CD8-positive, alpha-beta memory T cell (primary cell): ENCODE data around the gene CCNG2. TPM values are rescaled to one million over a fixed set of nuclear protein-coding genes. Genes with fewer than 3 reads are reported as not detected.

ENCODE experiments used
- CTCF ChIA-PET: fragments of 350-600 bp; sonication (Branson Sonifier 250); formaldehyde crosslinking; loops from one replicate; lab custom pipeline; 2021; ENCODE audit warnings: antibody characterized with exemption; lab: Charles Lee
- POLR2A ChIA-PET: fragments of 350-600 bp; sonication (Branson Sonifier 250); formaldehyde crosslinking; loops from one replicate; lab custom pipeline; 2021; ENCODE audit warnings: antibody characterized with exemption; lab: Charles Lee
- DNase-seq, 5 donors: peaks; one replicate each; pipeline versions ENCODE4 v3.0.0 to v3.0.0-alpha.2; 2020 to 2022; ENCODE audit warnings: mixed read lengths in 1 of 5
- H3K27ac ChIP-seq: one replicate; pipeline ENCODE4 v1.7.0; 2013; ENCODE audit warnings: low read depth, mild to moderate bottlenecking, low read length, moderate library complexity
- H3K27me3 ChIP-seq: 2 replicates; pipeline ENCODE4 v1.7.0; 2013; ENCODE audit warnings: low read length, mild to moderate bottlenecking; ENCODE audit not compliant: insufficient read depth, poor library complexity, severe bottlenecking
- H3K36me3 ChIP-seq: 2 replicates; pipeline ENCODE4 v1.7.0; 2013; ENCODE audit warnings: mild to moderate bottlenecking, low read length, moderate library complexity; ENCODE audit not compliant: insufficient read depth
- H3K4me1 ChIP-seq: 2 replicates; pipeline ENCODE4 v1.7.0; 2013; ENCODE audit warnings: mild to moderate bottlenecking, low read length, moderate library complexity; ENCODE audit not compliant: insufficient read depth
- H3K4me3 ChIP-seq: 2 replicates; pipeline ENCODE4 v1.7.0; 2013; ENCODE audit warnings: mild to moderate bottlenecking, low read length
- H3K9me3 ChIP-seq: 2 replicates; pipeline ENCODE4 v1.7.0; 2013; ENCODE audit warnings: mild to moderate bottlenecking, low read length
- H3K27ac Mint-ChIP-seq, 8 donors: one replicate each; pipeline ENCODE4 v1.8.0; 2020 to 2021; ENCODE audit warnings: mixed read lengths in 8 of 8, mild to moderate bottlenecking in 6 of 8, inconsistent platforms in 3 of 8, moderate library complexity in 3 of 8
- H3K27me3 Mint-ChIP-seq, 2 donors: one replicate each; pipeline ENCODE4 v1.8.0; 2020 to 2021; ENCODE audit warnings: mixed read lengths in 2 of 2, mild to moderate bottlenecking in 1 of 2, moderate library complexity in 1 of 2
- H3K36me3 Mint-ChIP-seq, 3 donors: one replicate each; pipeline ENCODE4 v1.8.0; 2020 to 2021; ENCODE audit warnings: mixed read lengths in 3 of 3, inconsistent platforms in 1 of 3, mild to moderate bottlenecking in 1 of 3
- H3K4me1 Mint-ChIP-seq, 3 donors: one replicate each; pipeline ENCODE4 v1.8.0; 2020 to 2021; ENCODE audit warnings: mixed read lengths in 3 of 3, inconsistent platforms in 1 of 3, mild to moderate bottlenecking in 1 of 3
- H3K4me3 Mint-ChIP-seq, 7 donors: one replicate each; pipeline ENCODE4 v1.8.0; 2020 to 2021; ENCODE audit warnings: mixed read lengths in 7 of 7, mild to moderate bottlenecking in 6 of 7, moderate library complexity in 4 of 7, inconsistent platforms in 2 of 7
- H3K9me3 Mint-ChIP-seq, 5 donors: one replicate each; pipeline ENCODE4 v1.8.0; 2020 to 2022; ENCODE audit warnings: mixed read lengths in 5 of 5, mild to moderate bottlenecking in 3 of 5, moderate library complexity in 2 of 5, inconsistent platforms in 1 of 5
- polyA plus RNA-seq: library from polyadenylated mRNA; unstranded; fragments of 300-500 nt; fragmentation: Illumina TruSeq; gene quantifications from one replicate; pipeline ENCODE4 v1.2.3, GENCODE V29; 2021
- total RNA-seq, 2 experiments: library from RNA; stranded (reverse); gene quantifications; one replicate each; pipeline ENCODE4 v1.2.3, GENCODE V29; 2021

The CCNG2 gene
- total and polyA plus RNA-seq, 3 experiments from 2014 or later, result 3.7 to 23.9 (median 4.0) TPM

- H3K36me3 Mint-ChIP-seq, result peaks cover 23 to 48% (median 28%) of the 10 kb centered on the region in 3 donors
- DNase-seq, result no peak
- ChIA-PET CTCF (no interaction called here), POLR2A (no interaction called here)
- H3K36me3 ChIP-seq, result no peaks in the 10 kb centered on the region
- H3K4me3 Mint-ChIP-seq, result no peak overlapping the region
- H3K27me3 Mint-ChIP-seq, result no peaks in the 10 kb centered on the region
- H3K9me3 Mint-ChIP-seq, result no peaks in the 10 kb centered on the region
- no peaks in the 10 kb centered on the region for H3K4me1 ChIP-seq
- H3K4me1 Mint-ChIP-seq, result peaks cover 9 to 33% (median 17%) of the 10 kb centered on the region in 3 donors
- H3K27ac Mint-ChIP-seq, result peak overlapping the region in 1 of 8 donors; percentile 21
- no peaks in the 10 kb centered on the region for H3K9me3 ChIP-seq
- no peak overlapping the region for H3K4me3 ChIP-seq
- H3K27ac ChIP-seq, result no peak overlapping the region
- no peaks in the 10 kb centered on the region for H3K27me3 ChIP-seq
These were observed 12.5 kb downstream of the CCNG2 start for GRCh38 chr4:77169481-77169880.

GRCh38 chr4:77170926-77171325 is 13.9 kb downstream of the CCNG2 start:
- Histone ChIP-seq H3K27ac (no peak overlapping the region), H3K9me3 (no peaks in the 10 kb centered on the region), H3K4me1 (no peaks in the 10 kb centered on the region), H3K27me3 (peaks cover 4% of the 10 kb centered on the region), H3K36me3 (no peaks in the 10 kb centered on the region), H3K4me3 (no peak overlapping the region)
- no peak for DNase-seq
- ChIA-PET CTCF (no interaction called here), POLR2A (no interaction called here)
- peak overlapping the region in 1 of 8 donors; percentile 9 for H3K27ac Mint-ChIP-seq
- no peak overlapping the region for H3K4me3 Mint-ChIP-seq
- H3K4me1 Mint-ChIP-seq, result peaks cover 9 to 23% (median 14%) of the 10 kb centered on the region in 3 donors
- H3K36me3 Mint-ChIP-seq, result peaks cover 18 to 37% (median 23%) of the 10 kb centered on the region in 3 donors
- H3K27me3 Mint-ChIP-seq, result no peaks in the 10 kb centered on the region
- H3K9me3 Mint-ChIP-seq, result no peaks in the 10 kb centered on the region

- Histone ChIP-seq H3K4me1 (no peaks in the 10 kb centered on the region), H3K27me3 (peaks cover 4% of the 10 kb centered on the region), H3K9me3 (no peaks in the 10 kb centered on the region), H3K36me3 (no peaks in the 10 kb centered on the region), H3K27ac (no peak overlapping the region), H3K4me3 (no peak overlapping the region)
- no peak overlapping the region for H3K27ac Mint-ChIP-seq
- POLR2A ChIA-PET, result no interaction called here
- peaks cover 18 to 30% (median 21%) of the 10 kb centered on the region in 3 donors for H3K36me3 Mint-ChIP-seq
- no peak for DNase-seq
- CTCF ChIA-PET, result no interaction called here
- H3K9me3 Mint-ChIP-seq, result no peaks in the 10 kb centered on the region
- peaks cover 7 to 13% (median 10%) of the 10 kb centered on the region in 3 donors for H3K4me1 Mint-ChIP-seq
- peaks cover 0 to 5% of the 10 kb centered on the region in 2 donors for H3K27me3 Mint-ChIP-seq
- H3K4me3 Mint-ChIP-seq, result no peak overlapping the region
These were observed 15.3 kb downstream of the CCNG2 start for GRCh38 chr4:77172336-77172735.

- no peak overlapping the region for H3K27ac ChIP-seq
- H3K4me1 Mint-ChIP-seq, result no peaks in the 10 kb centered on the region
- H3K9me3 ChIP-seq, result no peaks in the 10 kb centered on the region
- no peaks in the 10 kb centered on the region for H3K36me3 ChIP-seq
- no peaks in the 10 kb centered on the region for H3K4me1 ChIP-seq
- H3K4me3 Mint-ChIP-seq, result no peak overlapping the region
- ChIA-PET POLR2A (interaction anchor here (1.0 kb wide), 1 partner anchor 14 kb away, joined by 4 read pairs; no protein-coding TSS in a partner anchor), CTCF (interaction anchor here (0.9 kb wide), 1 partner anchor 33 kb away, joined by 3 read pairs; no protein-coding TSS in a partner anchor)
- H3K27me3 ChIP-seq, result peaks cover 4% of the 10 kb centered on the region
- H3K4me3 ChIP-seq, result no peak overlapping the region
- peaks cover 0 to 13% of the 10 kb centered on the region in 2 donors for H3K27me3 Mint-ChIP-seq
- no peak for DNase-seq
- no peaks in the 10 kb centered on the region for H3K9me3 Mint-ChIP-seq
- peaks cover 14 to 18% (median 17%) of the 10 kb centered on the region in 3 donors for H3K36me3 Mint-ChIP-seq
- no peak overlapping the region for H3K27ac Mint-ChIP-seq
These were observed 17.4 kb downstream of the CCNG2 start for GRCh38 chr4:77174426-77174825.

- Histone ChIP-seq H3K27me3 (peaks cover 4% of the 10 kb centered on the region), H3K4me3 (no peak overlapping the region), H3K9me3 (no peaks in the 10 kb centered on the region), H3K36me3 (no peaks in the 10 kb centered on the region), H3K27ac (no peak overlapping the region), H3K4me1 (no peaks in the 10 kb centered on the region)
- CTCF ChIA-PET, result interaction anchor here (1.6 kb wide), 1 partner anchor 11 kb away, joined by 3 read pairs; no protein-coding TSS in a partner anchor
- Mint-ChIP-seq H3K36me3 (peaks cover 10 to 11% (median 10%) of the 10 kb centered on the region in 3 donors), H3K27ac (no peak overlapping the region), H3K9me3 (no peaks in the 10 kb centered on the region), H3K27me3 (peaks cover 0 to 15% of the 10 kb centered on the region in 2 donors), H3K4me1 (no peaks in the 10 kb centered on the region), H3K4me3 (no peak overlapping the region)
- no peak for DNase-seq
- POLR2A ChIA-PET, result no interaction called here
These were observed 18.2 kb downstream of the CCNG2 start for GRCh38 chr4:77175201-77175611.

GRCh38 chr4:77176640-77177039 is 19.6 kb downstream of the CCNG2 start:
- Histone ChIP-seq H3K27me3 (peaks cover 4% of the 10 kb centered on the region), H3K4me3 (no peak overlapping the region), H3K9me3 (no peaks in the 10 kb centered on the region), H3K27ac (no peak overlapping the region), H3K36me3 (no peaks in the 10 kb centered on the region), H3K4me1 (no peaks in the 10 kb centered on the region)
- no peaks in the 10 kb centered on the region for H3K9me3 Mint-ChIP-seq
- no peak for DNase-seq
- no peaks in the 10 kb centered on the region for H3K4me1 Mint-ChIP-seq
- CTCF ChIA-PET, result interaction anchor here (1.6 kb wide), 1 partner anchor 12 kb away, joined by 3 read pairs; no protein-coding TSS in a partner anchor
- H3K27me3 Mint-ChIP-seq, result peaks cover 3 to 18% of the 10 kb centered on the region in 2 donors
- peaks cover under 1 to 3% (median 3%) of the 10 kb centered on the region in 3 donors for H3K36me3 Mint-ChIP-seq
- POLR2A ChIA-PET, result no interaction called here
- H3K27ac Mint-ChIP-seq, result no peak overlapping the region
- H3K4me3 Mint-ChIP-seq, result no peak overlapping the region

GRCh38 chr4:77177199-77177598 is 20.2 kb downstream of the CCNG2 start:
- Mint-ChIP-seq H3K27me3 (peaks cover 3 to 18% of the 10 kb centered on the region in 2 donors), H3K4me1 (no peaks in the 10 kb centered on the region), H3K4me3 (no peak overlapping the region), H3K27ac (no peak overlapping the region), H3K36me3 (peaks cover 0 to 3% (median 3%) of the 10 kb centered on the region in 3 donors), H3K9me3 (no peaks in the 10 kb centered on the region)
- Histone ChIP-seq H3K4me3 (no peak overlapping the region), H3K4me1 (no peaks in the 10 kb centered on the region), H3K36me3 (no peaks in the 10 kb centered on the region), H3K27me3 (peaks cover 4% of the 10 kb centered on the region), H3K27ac (no peak overlapping the region), H3K9me3 (no peaks in the 10 kb centered on the region)
- POLR2A ChIA-PET, result no interaction called here
- CTCF ChIA-PET, result no interaction called here
- DNase-seq, result no peak

- POLR2A ChIA-PET, result no interaction called here
- H3K27me3 ChIP-seq, result peaks cover 4% of the 10 kb centered on the region
- H3K9me3 Mint-ChIP-seq, result no peaks in the 10 kb centered on the region
- no peak overlapping the region for H3K27ac ChIP-seq
- no peaks in the 10 kb centered on the region for H3K4me1 Mint-ChIP-seq
- H3K27ac Mint-ChIP-seq, result no peak overlapping the region
- no peak for DNase-seq
- peaks cover 0 to 3% (median 3%) of the 10 kb centered on the region in 3 donors for H3K36me3 Mint-ChIP-seq
- H3K4me1 ChIP-seq, result no peaks in the 10 kb centered on the region
- H3K4me3 Mint-ChIP-seq, result no peak overlapping the region
- H3K9me3 ChIP-seq, result no peaks in the 10 kb centered on the region
- H3K36me3 ChIP-seq, result no peaks in the 10 kb centered on the region
- no peak overlapping the region for H3K4me3 ChIP-seq
- H3K27me3 Mint-ChIP-seq, result peaks cover 4 to 18% of the 10 kb centered on the region in 2 donors
- CTCF ChIA-PET, result interaction anchor here (0.6 to 1.0 kb wide), 2 partner anchors 22 to 130 kb away, joined by 3 read pairs; no protein-coding TSS in a partner anchor
These were observed 21.6 kb downstream of the CCNG2 start for GRCh38 chr4:77178560-77178959.
